ENCODE results near the gene BCL2.

GRCh38 chr18:63287691-63288220 is 31.8 kb downstream of the BCL2 start:
- TF ChIP-seq POLR2A (IDR thresholded peaks at IDR 0.05), result no peak
- no peak for TF ChIP-seq CTCF (IDR thresholded peaks at IDR 0.05)
